EH (cell line): ENCODE data around the gene WIPF2.
"Not testable (repeated sequence)": the region's sequence is repeated elsewhere in the genome, so short reads cannot be mapped to it uniquely, and the experiment has no call there.

ENCODE experiments used
- DNase-seq: peaks from one replicate; pipeline ENCODE4 v3.0.0-alpha.2; 2015; ENCODE audit warnings: low read depth

WIPF2 gene

DNA sequence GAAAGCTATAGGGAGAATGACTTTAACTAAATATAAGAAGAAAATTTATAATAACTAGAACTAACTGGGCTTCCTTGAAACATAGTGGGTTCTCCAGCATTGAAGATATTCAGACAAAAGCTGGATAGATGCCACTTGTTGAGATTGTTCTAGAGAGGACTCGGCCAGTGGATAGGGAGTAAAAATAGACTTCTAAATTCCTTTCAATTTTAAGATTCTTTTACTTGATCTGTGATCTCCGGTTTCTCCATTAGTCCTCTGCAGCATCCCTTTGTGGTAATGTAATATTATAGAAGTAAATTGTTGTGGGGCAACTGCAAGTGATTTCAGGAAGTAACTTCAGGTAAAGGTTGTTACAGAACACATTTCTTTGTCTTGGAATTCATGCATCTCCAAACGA is 79.6 kb downstream of the WIPF2 start:
- peak; percentile 88 for DNase-seq

DNA sequence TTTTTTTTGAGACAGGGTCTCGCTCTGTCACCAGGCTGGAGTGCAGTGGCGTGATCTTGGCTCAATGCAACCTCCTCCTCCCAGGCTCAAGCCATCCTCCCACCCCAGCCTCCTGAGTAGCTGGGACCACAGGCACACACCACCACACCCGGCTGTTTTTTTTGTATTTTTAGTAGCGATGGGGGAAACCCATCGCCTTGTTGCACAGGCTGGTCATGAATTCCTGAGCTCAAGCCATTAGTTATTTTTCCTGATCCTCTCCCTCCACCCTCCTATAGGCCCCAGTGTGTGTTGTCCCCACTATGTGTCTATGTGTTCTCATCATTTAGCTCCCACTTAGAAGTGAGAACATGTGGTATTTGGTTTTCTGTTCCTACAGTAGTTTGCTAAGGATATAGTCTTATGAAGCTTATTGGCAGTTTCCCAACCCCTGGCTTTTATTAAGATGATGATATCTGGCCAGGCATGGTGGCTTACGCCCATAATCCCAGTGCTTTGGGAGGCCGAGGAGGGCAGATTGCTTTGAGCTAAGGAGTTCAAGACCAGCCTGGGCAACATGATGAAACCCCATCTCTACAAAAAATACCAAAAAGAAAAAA is 80.2 kb downstream of the WIPF2 start:
- peak; percentile 73 for DNase-seq

DNA sequence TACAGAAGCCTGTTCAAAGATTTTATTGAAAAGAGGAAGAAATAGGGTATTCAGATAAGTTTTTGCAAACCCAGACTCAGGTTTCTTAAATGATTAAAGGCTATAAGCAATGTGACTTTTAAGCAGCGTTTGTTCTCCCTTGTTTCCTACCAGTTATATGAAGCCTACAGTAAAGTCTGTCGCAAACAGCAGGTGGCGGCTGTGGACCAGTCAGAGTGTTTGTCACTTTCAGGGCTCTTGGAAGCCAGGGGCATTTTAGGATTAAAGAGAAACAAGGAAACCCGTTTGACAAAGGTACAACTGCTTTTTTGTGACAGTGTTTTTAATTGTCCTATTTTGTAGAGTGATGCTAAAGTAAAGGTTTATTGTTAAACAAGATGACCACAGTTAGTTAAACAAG is 82.2 kb downstream of the WIPF2 start:
- no peak for DNase-seq

DNA sequence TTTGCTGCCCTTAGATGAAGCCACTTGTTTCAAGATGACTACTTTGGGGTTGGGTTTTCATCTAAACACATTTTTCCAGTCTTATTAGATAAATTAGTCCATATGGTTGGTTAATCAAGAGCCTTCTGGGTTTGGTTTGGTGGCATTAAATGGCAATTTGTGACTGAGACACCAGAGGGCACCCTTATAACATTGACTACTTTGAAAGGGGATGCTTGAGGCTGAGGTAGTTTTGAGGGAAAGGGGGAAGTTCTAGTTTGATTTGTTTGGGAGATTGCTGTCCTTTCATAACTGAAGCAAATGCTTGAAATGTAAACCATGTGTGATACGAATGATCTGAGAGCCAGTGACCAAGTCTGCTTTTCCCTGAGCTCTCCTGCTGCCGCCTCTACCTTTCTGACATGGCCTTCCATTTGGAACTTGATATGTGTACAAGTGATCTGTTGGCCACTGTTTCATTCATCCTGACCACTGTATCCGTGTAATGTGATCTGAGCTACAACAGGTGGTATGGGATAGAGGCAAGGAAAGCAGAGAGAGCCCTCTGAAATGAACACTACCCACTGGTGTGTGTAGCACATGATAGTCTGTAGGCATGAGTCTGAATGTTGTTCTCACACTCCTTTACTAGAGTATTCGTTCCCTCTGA is 84.0 kb downstream of the WIPF2 start:
- DNase-seq = peak; percentile 82

DNA sequence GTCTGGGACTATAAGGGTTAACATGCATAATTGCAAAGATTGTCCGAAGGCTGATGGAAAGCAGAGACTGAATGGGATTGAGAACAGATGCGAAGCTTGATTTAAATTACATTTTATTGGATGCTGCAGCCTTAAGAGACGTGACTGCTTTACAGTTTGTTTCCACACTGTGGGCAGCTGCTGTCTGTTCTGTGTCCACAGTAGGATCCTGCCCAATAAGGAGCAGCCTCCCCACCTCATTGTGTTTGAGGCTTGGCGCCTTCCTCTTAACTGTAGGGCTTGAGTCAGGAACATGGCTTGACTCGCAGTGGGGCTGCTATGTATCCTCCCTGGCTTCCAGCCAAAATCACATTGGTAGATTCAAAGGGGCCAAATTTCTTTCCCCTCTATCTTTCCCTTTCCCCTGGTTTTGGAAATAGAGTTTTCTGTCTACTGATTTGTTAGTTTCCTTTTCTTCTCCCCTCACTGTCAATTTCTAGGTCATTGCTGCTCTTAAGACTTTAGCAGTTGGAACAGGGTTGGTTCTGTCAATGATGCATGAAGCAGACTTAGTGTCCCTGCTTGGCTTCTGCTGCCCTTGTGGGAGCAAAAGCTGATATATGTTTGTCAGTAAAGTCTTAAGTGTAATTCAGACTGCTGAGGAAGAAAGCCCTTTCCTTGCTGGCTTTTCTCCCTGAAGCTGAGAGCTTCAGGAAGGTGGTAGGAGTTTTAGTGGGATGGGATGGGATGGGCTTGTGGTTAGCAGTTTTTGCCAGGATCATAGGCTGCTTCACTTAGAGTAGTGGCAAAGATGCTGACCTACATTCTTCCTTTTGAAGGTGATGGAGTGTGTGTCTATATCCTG is 84.8 kb downstream of the WIPF2 start:
- peak; percentile 78 for DNase-seq

DNA sequence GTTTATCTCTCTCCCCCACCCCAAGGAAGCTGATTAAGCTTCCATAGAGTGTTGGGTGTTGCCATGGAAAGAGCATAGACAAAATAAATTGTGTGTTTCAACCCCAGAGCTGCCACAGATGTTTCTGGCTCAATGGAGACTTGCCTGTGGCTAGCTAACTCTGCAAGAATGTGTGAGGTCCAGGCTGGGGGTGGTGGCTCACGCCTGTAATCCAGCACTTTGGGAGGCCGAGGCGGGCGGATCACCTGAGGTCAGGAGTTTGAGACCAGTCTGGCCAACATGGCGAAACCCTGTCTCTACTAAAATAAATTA is 85.4 kb downstream of the WIPF2 start:
- DNase-seq = peak; percentile 95

DNA sequence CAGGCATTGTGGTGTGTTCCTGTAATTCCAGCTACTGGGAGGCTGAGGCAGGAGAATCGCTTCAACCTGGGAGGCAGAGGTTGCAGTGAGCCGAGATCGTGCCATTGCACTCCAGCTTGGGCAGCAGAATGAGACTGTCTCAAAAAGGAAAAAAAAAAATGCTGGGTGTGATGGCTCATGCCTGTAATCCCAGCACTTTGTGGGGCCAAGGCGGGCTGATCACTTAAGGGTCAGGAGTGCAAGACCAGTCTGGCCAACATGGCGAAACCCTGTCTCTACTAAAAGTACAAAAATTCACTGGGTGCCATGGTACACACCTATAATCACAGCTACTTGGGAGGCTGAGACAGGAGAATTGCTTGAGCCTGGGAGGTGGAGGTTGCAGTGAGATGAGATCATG is 85.8 kb downstream of the WIPF2 start:
- DNase-seq = not testable (repeated sequence)

DNA sequence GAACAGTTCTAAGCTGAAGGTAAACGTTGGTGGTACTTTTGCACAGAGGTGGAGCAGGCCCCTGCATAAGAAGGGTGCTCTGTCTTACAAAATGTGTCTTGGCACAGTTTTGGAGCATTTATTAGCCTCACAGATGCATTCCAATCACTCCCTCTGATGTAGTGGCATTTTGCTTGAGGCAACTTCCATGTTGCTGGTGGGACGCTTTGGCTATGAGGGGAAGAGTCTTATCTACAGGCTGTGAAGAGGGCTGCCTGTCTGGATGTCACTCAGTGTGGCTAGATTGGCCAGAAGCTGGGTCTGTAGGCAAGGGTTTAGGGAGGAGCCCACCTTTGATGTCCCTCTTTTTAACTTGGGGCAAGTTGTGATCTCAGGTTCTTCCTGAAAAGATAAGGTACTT is 87.3 kb downstream of the WIPF2 start:
- peak; percentile 64 for DNase-seq

DNA sequence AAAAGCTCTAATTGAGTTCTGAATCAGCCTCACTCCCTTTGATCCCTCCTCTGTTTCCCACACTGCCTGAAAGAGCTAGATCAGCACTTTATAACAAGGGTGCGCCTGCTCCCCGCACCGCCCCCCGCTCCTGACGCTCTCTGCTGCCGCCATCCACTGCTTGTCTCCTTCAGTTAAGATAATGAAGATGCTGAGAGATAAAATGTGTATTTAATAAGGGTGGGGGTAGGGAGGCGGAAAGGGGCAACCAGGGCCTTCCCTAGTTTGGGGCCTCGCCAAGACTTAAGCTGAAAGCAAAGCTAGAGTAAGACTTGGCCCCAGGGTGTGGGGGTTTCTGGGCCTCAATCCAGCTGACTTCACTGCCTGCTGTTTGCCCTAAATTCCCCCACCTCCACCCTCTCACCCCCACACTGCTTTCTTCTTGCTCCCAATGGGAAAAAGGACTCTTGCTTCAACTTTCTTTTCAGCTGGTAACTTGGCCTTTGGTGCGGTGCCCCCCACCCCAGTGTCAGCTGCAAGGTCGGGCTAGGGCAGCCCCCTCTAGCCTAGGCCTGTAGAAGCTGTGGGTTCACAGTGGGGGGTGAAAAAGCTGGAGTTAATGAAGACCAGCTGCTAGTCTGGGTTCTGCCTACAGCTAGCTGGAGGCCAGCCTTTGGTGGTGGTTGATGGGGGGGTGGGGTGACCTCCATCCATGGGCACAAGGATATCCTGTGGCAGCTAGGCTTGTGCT is 88.1 kb downstream of the WIPF2 start:
- peak; percentile 95 for DNase-seq

DNA sequence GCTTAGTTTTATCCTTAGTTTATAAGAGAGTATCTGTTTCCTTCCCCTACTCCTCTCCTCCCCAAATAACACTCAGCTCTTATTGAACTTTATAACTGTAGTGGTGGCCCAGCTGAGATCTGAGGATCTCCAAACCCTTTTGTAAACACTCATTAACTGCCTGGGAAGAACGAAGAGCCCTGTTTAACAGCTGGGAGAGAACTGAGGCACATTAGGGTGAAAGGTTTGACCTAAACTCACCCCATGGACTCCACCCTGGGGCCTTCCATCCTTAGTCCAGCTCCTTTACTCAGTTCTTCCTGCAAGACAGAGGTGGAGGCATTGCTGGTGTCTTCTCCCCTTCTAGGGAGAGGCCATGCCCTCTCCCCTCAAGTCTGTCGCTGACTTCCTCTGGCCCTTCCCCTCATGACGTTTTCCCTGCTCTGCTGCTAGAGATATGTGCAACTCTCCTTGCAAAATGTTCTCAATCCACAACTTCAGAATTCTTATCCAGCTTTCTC is 88.7 kb downstream of the WIPF2 start:
- DNase-seq = no peak

DNA sequence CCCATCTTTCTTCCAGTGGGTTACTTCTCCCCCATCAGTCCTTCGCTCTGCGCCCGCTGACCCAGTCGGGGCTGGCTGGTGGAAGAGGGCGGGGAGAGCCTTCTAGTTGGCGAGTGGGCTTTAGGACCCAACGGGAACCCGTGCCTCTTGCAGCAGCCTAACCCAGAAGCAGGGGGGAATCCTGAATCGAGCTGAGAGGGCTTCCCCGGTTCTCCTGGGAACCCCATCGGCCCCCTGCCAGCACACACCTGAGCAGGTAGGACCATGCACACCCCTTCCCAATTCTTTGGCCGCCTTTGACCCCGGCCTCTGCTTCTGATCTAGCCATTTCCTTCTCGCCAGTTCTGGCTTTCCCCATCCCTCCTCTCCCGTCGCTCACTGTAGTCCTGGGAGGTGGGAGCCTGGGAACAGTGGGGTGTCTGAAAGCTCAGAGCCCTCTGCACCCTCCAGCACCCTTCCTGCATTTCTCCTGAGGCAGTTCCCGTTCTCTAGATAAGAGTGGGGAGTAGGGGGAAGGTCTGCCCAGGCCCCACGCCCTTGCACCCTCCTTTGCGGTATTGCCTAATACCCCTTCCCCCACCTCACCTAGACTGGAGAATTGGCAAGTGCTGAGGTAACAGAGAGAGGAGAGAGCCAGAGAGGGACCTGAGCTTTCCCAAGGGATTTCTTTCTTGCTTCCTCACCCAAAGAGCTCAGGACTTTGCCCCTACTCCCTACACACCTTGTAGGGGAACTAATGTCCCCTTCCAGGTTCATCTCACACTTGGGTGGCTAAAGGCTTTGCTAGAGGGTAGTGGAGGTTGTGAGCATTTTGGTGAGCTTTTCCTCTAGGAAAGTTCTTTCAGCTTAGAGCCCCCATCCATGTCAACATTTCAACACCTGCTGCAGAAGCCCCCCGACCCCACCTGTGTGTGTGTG is 90.2 kb downstream of the WIPF2 start, which contains the start of gene RARA:
Gene RARA, plus strand, starts transcription at position 150 of the 918 bp plus-strand sequence. CDS start 22,039 bp downstream, outside the sequence.
- no peak for DNase-seq

DNA sequence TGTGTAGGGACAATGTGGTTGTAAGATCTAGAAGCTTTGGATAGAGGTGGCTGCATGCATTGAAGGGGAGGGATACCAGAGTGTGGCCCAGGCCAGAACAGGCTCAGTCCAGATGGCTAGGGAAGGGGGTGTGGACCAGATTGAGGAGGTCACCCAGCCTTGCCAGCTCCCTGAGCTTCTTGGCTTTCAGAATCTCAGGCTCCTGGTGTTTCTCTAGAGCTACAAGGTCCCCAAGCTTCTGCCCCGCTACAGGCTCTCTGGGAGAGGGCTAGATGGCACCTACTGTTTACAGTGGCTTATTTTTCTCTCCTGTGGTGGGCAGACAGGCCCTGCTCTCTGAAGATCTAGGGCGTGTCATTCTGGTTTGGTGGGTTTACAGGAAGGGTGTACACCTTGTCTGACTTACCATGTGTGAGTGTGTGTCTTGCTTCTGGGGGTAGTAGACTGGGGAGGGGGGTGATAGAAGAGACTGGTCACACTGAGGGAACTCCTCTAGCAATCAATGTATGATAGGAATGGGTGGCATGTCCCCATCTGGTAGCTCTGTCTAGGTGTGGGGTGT is 90.9 kb downstream of the WIPF2 start:
- DNase-seq = no peak

DNA sequence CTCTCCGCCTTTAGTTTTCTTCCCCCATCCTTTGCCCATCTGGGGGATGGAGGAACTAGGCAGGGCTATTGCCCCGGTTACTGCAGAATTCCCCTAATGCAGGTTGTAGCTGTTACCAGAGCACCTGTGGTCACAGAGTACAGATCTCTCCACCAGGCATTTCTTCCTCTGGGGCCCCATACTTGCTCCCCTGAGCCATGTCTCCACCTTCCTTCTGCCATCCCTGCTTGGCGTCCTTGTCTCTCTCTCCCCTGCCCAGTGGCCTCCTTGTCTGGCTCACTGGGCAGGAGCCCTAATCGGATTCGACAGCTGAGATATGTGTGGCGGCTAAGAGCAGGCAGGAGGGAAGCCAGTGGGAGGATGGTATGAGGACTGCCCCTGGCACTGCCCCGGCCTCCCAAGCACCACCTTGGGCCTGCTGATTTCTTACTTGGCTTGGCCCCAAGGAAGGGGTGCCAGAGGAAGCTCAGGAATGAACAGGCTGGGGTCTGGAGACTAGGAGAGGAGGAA is 91.8 kb downstream of the WIPF2 start:
- no peak for DNase-seq

DNA sequence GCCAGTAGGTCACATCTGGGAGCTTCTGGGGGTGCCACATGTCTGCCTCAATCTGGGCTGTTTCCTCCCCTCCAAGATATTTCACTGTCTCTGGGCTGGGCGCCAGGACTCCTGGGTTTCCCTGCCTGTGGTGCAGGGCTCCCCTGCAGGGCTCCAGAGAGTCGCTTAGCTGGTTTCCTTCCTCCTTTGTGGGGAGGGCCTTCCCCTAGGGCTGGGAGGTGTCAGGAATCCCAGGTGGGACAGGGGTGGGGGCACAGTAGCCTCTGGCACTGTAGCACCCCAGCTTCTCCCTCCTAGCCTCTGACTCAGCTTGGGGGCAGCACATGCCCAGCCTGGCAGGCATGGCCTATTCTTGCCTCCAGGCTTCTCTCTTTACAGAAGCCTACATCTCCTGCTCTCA is 92.5 kb downstream of the WIPF2 start:
- DNase-seq = peak; percentile 66

DNA sequence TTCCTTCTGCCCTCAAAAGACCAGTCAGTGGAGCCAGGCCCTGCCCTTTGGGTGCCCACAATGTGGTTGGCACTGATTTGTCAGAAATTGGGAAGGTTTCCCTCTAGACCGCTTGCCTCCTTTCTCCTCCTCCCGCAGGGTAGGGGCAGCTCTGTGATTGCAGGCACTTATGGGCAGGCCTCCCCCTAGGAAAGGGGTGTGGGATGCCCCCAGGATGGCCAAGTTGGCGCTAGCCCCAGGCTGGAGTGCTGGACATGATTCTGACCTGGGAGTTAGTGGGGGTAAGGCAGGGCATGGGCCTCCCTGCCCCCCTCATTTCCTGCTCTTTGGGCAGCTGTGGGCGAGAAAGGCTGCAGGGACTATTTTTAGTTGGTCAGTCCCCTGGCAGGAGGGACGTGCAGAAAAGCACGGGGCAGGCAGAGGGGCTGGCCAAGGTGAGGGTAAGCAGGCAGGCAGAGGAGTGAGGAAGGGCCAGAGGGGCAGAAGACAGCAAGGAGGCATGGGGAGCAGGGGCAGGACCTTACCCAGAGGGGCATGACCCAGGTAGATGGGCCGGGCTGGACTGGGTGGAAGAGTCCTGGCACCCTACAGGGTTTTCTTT is 93.1 kb downstream of the WIPF2 start:
- peak; percentile 56 for DNase-seq

DNA sequence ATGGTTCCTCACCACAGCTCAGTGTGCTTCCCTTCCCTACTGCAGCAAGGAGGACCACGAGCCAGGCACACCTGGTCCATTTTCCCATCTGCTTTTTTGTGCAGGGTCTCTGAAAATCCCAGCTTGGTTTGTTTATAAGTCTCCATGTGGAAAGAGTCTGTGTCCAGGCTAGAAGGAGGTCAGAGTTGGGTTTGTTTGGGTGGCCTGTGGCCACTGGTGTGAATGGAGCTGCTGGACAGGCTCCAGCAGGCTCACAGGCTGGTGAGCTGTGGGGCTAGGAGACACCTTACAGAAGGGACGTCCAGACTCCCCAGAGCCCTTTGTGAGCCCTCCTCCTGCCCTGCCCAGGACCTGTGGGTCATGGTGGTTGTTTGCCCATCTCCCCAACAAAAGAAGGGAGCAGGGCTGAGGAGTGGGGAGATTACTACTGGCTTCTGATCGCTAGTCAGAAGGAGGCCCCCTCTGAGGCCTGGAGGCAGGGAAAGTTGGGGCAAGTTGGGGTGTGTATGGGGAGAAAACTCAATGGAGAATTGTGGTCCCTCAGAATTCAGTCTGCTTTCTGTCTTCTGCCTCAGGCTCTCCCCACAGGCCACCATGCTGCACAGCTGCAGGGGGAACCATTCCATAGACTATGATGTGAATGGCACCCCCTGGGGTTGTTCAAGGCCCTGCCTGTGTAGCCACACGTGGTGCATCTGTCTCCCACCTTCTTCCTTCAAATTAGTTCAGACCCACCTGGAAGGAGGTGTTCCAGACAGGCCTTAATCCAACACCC is 94.0 kb downstream of the WIPF2 start:
- no peak for DNase-seq

DNA sequence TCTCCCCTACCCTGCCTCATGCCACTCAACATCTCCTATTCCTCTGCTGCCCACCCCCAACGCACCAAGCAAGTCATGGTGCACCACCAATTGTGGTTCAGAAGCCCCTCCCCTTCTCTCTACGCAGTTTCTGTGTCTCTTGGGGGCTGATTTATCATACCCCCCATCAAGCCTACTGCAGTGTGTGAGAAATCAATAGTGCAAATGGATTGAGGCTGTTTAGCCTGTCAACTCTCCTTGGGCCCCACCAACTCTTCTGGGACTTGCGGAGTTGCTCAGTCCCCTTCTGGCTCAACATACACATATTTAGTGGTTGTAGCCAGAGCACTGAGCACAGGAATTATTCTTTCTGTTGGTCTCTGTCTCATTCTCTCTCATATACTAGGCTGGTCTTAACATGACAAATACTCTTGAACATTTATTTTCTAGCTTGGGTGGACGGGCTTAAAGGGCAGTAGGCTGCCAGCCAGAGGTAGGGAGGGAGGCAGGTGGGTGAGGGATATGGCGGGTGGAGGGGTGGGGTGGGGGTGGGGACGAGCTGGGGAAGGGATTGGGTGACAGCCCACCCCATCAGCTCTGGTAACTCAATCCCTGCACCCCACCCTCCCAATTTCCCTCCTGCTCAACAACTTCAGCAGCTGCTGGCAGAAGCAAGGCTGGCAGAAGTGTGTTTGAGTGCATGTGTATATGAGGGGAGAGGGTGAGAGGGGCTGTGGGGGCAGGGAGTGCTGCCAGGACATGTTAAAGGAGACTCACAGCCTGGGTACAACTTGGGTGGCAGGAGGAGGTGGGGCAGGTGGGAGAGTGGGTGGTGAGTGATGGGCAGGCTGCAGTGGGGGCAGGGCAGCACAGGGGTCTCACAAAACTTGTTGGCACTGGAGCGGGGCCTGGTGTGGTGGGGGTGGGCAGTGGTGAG is 94.8 kb downstream of the WIPF2 start:
- DNase-seq = no peak

DNA sequence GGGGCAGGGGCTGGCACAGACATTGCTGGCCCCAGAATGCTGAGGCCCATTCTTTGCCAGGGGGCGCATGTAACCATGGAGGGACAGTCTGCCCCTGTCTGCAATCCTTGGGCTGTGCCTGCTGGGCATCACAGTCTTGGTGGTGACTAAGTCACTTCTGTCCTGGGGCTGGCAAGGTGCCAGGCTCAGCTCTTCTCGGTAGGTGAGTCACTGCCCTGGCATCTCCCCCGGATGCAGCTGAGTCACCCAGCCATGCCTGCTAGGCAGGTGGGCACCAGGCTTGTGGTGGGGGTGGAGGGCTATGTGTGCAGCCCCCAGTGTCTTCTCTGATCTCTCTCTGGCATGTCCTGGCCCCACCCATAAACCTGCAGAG is 95.5 kb downstream of the WIPF2 start:
- peak; percentile 95 for DNase-seq
